Uterus (tissue), 4 donors: ENCODE results near the gene ZC3H12A. TPM values are rescaled to one million over a fixed set of nuclear protein-coding genes. Genes with fewer than 3 reads are reported as not detected.
A peak's percentile ranks its signal among the peaks of the same experiment; 100 is the strongest.
"Not testable (repeated sequence)": the region's sequence is repeated elsewhere in the genome, so short reads cannot be mapped to it uniquely, and the experiment has no call there.

ENCODE experiments used
- DNase-seq, 2 donors: peaks; one replicate each; pipeline ENCODE4 v3.0.0-alpha.2; 2019 to 2020
- H3K27ac ChIP-seq, 2 donors: fragments of 200-600 bp; sonication (generic); 1 replicate in 1 of 2; 2 replicates in 1 of 2; pipeline ENCODE4 v1.5.1; 2016 to 2018
- H3K27me3 ChIP-seq, 2 donors: fragments of 200-600 bp; sonication (generic); one replicate each; pipeline ENCODE4 v1.5.1; 2018 to 2019; ENCODE audit warnings: control low read depth in 1 of 2
- H3K36me3 ChIP-seq, 2 donors: fragments of 200-600 bp; sonication (generic); one replicate each; pipeline ENCODE4 v1.5.1; 2019; ENCODE audit warnings: control low read depth in 1 of 2
- H3K4me1 ChIP-seq, 2 donors: fragments of 200-600 bp; sonication (generic); one replicate each; pipeline ENCODE4 v1.5.1; 2018 to 2019; ENCODE audit warnings: control low read depth in 1 of 2
- H3K4me3 ChIP-seq, 2 donors: fragments of 200-600 bp; sonication (generic); 1 replicate in 1 of 2; 2 replicates in 1 of 2; pipeline ENCODE4 v1.5.1; 2018 to 2019; ENCODE audit warnings: mild to moderate bottlenecking in 1 of 2
- H3K9me3 ChIP-seq, 2 donors: fragments of 200-600 bp; sonication (generic); one replicate each; pipeline ENCODE4 v1.5.1; 2019; ENCODE audit warnings: control low read depth in 1 of 2
- CTCF ChIP-seq, 4 experiments: fragments of 200-600 bp in 2 of 4; fragments of 450-650 bp in 2 of 4; sonication (generic) in 2 of 4; IDR thresholded peaks; one replicate each; pipeline ENCODE4 v1.5.1; 2016 to 2019; ENCODE audit warnings: antibody characterized with exemption in 4 of 4, mild to moderate bottlenecking in 2 of 4, moderate library complexity in 1 of 4
- POLR2A ChIP-seq, 2 donors: fragments of 450-650 bp; IDR thresholded peaks; one replicate each; pipeline ENCODE4 v1.6.1; 2016; ENCODE audit warnings: antibody characterized with exemption in 2 of 2, mild to moderate bottlenecking in 1 of 2, moderate library complexity in 1 of 2
- intact Hi-C: fragments of 100-400 bp; cut with DNase I; formaldehyde crosslinking; loops from one replicate; pipeline ENCODE4 v1.15.1; 2023; ENCODE audit warnings: low total_unique reads
- total RNA-seq, 4 donors: library from RNA; depleted of rRNA in 3 of 4; stranded (reverse); fragments of >200 nt in 3 of 4; gene quantifications; one replicate each; pipeline versions ENCODE4 v1.1.0 to v1.2.4, GENCODE V29; 2014 to 2023
- donor health status: DM: yes; HTN: yes; CAD: no.

ZC3H12A gene
- total RNA-seq, 4 donors from 2014 or later = 2.5 to 11.5 (median 8.5) TPM

GRCh38 chr1:37517569-37517968 is 43.2 kb downstream of the ZC3H12A start:
- DNase-seq = no peak
- Histone ChIP-seq H3K4me1 (peaks cover 0 to 7% of the 10 kb centered on the region in 2 donors), H3K27ac (no peak overlapping the region), H3K36me3 (no peaks in the 10 kb centered on the region), H3K4me3 (no peak overlapping the region), H3K27me3 (no peaks in the 10 kb centered on the region), H3K9me3 (no peaks in the 10 kb centered on the region)
- TF ChIP-seq CTCF (IDR thresholded peaks at IDR 0.05) (no peak), POLR2A (IDR thresholded peaks at IDR 0.05) (no peak)
- intact Hi-C loops = no loop called here

GRCh38 chr1:37518241-37518640 is 43.9 kb downstream of the ZC3H12A start:
- H3K4me3 ChIP-seq, H3K4me1 ChIP-seq, DNase-seq, H3K36me3 ChIP-seq, H3K27ac ChIP-seq, H3K9me3 ChIP-seq, intact Hi-C loops, H3K27me3 ChIP-seq: not testable (repeated sequence)

GRCh38 chr1:37518929-37519328 is 44.5 kb downstream of the ZC3H12A start:
- H3K9me3 ChIP-seq, H3K4me3 ChIP-seq, intact Hi-C loops, H3K27me3 ChIP-seq, H3K36me3 ChIP-seq, H3K4me1 ChIP-seq, DNase-seq, H3K27ac ChIP-seq: not testable (repeated sequence)

- H3K36me3 ChIP-seq = no peaks in the 10 kb centered on the region
- no peaks in the 10 kb centered on the region for H3K4me1 ChIP-seq
- TF ChIP-seq CTCF (IDR thresholded peaks at IDR 0.05) = no peak
- no peak overlapping the region for H3K27ac ChIP-seq
- H3K4me3 ChIP-seq = no peak overlapping the region
- H3K27me3 ChIP-seq = no peaks in the 10 kb centered on the region
- H3K9me3 ChIP-seq = no peaks in the 10 kb centered on the region
- no peak for DNase-seq
- intact Hi-C loops = no loop called here
These were observed 45.2 kb downstream of the ZC3H12A start for GRCh38 chr1:37519613-37520012.

- H3K4me1 ChIP-seq, H3K9me3 ChIP-seq, H3K36me3 ChIP-seq, H3K27me3 ChIP-seq, H3K27ac ChIP-seq, H3K4me3 ChIP-seq, intact Hi-C loops, DNase-seq: not testable (repeated sequence)
These were observed 55.5 kb downstream of the ZC3H12A start for GRCh38 chr1:37529888-37530287.

GRCh38 chr1:37532418-37533156 is 58.2 kb downstream of the ZC3H12A start:
- H3K9me3 ChIP-seq, H3K27me3 ChIP-seq, DNase-seq, H3K4me1 ChIP-seq, H3K4me3 ChIP-seq, H3K36me3 ChIP-seq, intact Hi-C loops, H3K27ac ChIP-seq: not testable (repeated sequence)

GRCh38 chr1:37533317-37534093 is 59.1 kb downstream of the ZC3H12A start:
- no peaks in the 10 kb centered on the region for H3K36me3 ChIP-seq
- H3K27me3 ChIP-seq = no peaks in the 10 kb centered on the region
- H3K4me3 ChIP-seq = no peak overlapping the region
- DNase-seq = no peak
- peak overlapping the region in 1 of 2 donors; percentile 57 for H3K27ac ChIP-seq
- no peaks in the 10 kb centered on the region for H3K9me3 ChIP-seq
- intact Hi-C loops = no loop called here
- TF ChIP-seq POLR2A (IDR thresholded peaks at IDR 0.05) (no peak), CTCF (IDR thresholded peaks at IDR 0.05) (no peak)
- H3K4me1 ChIP-seq = peaks cover 0 to 4% of the 10 kb centered on the region in 2 donors
